Kidney epithelial cell (primary cell): ENCODE results near the gene SLC16A6. TPM values are rescaled to one million over a fixed set of nuclear protein-coding genes. Genes with fewer than 3 reads are reported as not detected.

ENCODE experiments used
- DNase-seq: peaks from one replicate; pipeline ENCODE4 v3.0.0-alpha.2; 2010; ENCODE audit warnings: low read depth
- H3K27me3 ChIP-seq: 2 replicates; pipeline ENCODE4 v1.6.0; 2011; ENCODE audit warnings: low read length; ENCODE audit not compliant: control insufficient read depth, insufficient read depth
- H3K36me3 ChIP-seq: 2 replicates; pipeline ENCODE4 v1.5.1; 2011; ENCODE audit warnings: low read length; ENCODE audit not compliant: control insufficient read depth, insufficient read depth
- H3K4me3 ChIP-seq: 2 replicates; pipeline ENCODE4 v1.5.1; 2011; ENCODE audit warnings: low read depth, mild to moderate bottlenecking, control low read depth, low read length
- CTCF ChIP-seq: IDR thresholded peaks from 2 replicates; pipeline ENCODE4 v1.5.1; 2011; ENCODE audit warnings: mild to moderate bottlenecking, moderate library complexity, low read length, control low read depth, inconsistent platforms; ENCODE audit not compliant: insufficient read depth, poor library complexity, severe bottlenecking
- total RNA-seq: library from RNA; depleted of rRNA; stranded (reverse); fragments of >200 nt; gene quantifications from 2 replicates; pipeline ENCODE4 v1.2.3, GENCODE V29; 2015

SLC16A6 gene
- total RNA-seq, 1 donor from 2014 or later, result 0.38 TPM

GRCh38 chr17:68298601-68299000 lies 7.7 kb upstream of the SLC16A6 start:
- H3K36me3 ChIP-seq, result no peaks in the 10 kb centered on the region
- peaks cover 5% of the 10 kb centered on the region for H3K27me3 ChIP-seq
- no peak for DNase-seq
- no peak overlapping the region for H3K4me3 ChIP-seq
- TF ChIP-seq CTCF, result no peak

- H3K27me3 ChIP-seq, result peaks cover 14% of the 10 kb centered on the region
- H3K4me3 ChIP-seq, result no peak overlapping the region
- DNase-seq, result no peak
- no peaks in the 10 kb centered on the region for H3K36me3 ChIP-seq
- no peak for TF ChIP-seq CTCF
Observed at GRCh38 chr17:68297195-68297594, 6.3 kb upstream of the SLC16A6 start.

- Histone ChIP-seq H3K27me3 (peaks cover 15% of the 10 kb centered on the region), H3K4me3 (no peak overlapping the region), H3K36me3 (no peaks in the 10 kb centered on the region)
- TF ChIP-seq CTCF, result no peak
- DNase-seq, result no peak
Observed at GRCh38 chr17:68296217-68297191, 5.6 kb upstream of the SLC16A6 start.

GRCh38 chr17:68295086-68295485 lies 4.2 kb upstream of the SLC16A6 start:
- TF ChIP-seq CTCF, result no peak
- Histone ChIP-seq H3K27me3 (peaks cover 23% of the 10 kb centered on the region), H3K4me3 (no peak overlapping the region), H3K36me3 (no peaks in the 10 kb centered on the region)
- DNase-seq, result no peak

- DNase-seq, result no peak
- TF ChIP-seq CTCF, result no peak
- Histone ChIP-seq H3K36me3 (no peaks in the 10 kb centered on the region), H3K4me3 (no peak overlapping the region), H3K27me3 (peaks cover 24% of the 10 kb centered on the region)
Observed at GRCh38 chr17:68294617-68295016, 3.7 kb upstream of the SLC16A6 start.
